Naive B cell (primary cell): ENCODE data around the gene MYH11. TPM values are rescaled to one million over a fixed set of nuclear protein-coding genes. Genes with fewer than 3 reads are reported as not detected.
"Not testable (repeated sequence)": the region's sequence is repeated elsewhere in the genome, so short reads cannot be mapped to it uniquely, and the experiment has no call there.

ENCODE experiments used
- ATAC-seq, 2 donors: fragments of 150-1000 bp; cut with Tn5 transposase; 2 replicates each; pipeline ENCODE4 v1.10.0; 2021; ENCODE audit warnings: low read depth in 2 of 2, mild to moderate bottlenecking in 2 of 2, moderate library complexity in 2 of 2
- DNase-seq: peaks from one replicate; pipeline ENCODE4 v3.0.0; 2022
- H3K27ac Mint-ChIP-seq, 6 donors: one replicate each; pipeline ENCODE4 v1.8.0; 2020 to 2022; ENCODE audit warnings: mild to moderate bottlenecking in 6 of 6, mixed read lengths in 6 of 6, moderate library complexity in 5 of 6, inconsistent platforms in 2 of 6
- H3K27me3 Mint-ChIP-seq, 3 donors: one replicate each; pipeline ENCODE4 v1.8.0; 2021 to 2022; ENCODE audit warnings: mixed read lengths in 3 of 3, mild to moderate bottlenecking in 1 of 3
- H3K36me3 Mint-ChIP-seq, 2 donors: one replicate each; pipeline ENCODE4 v1.8.0; 2020 to 2022; ENCODE audit warnings: mixed read lengths in 2 of 2, inconsistent platforms in 1 of 2, mild to moderate bottlenecking in 1 of 2
- H3K4me1 Mint-ChIP-seq, 3 donors: one replicate each; pipeline ENCODE4 v1.8.0; 2020 to 2022; ENCODE audit warnings: mixed read lengths in 3 of 3, inconsistent platforms in 1 of 3, mild to moderate bottlenecking in 1 of 3, moderate library complexity in 1 of 3
- H3K4me3 Mint-ChIP-seq, 8 donors: one replicate each; pipeline ENCODE4 v1.8.0; 2020 to 2022; ENCODE audit warnings: mild to moderate bottlenecking in 8 of 8, mixed read lengths in 8 of 8, moderate library complexity in 8 of 8, inconsistent platforms in 2 of 8
- H3K9me3 Mint-ChIP-seq, 7 donors: one replicate each; pipeline ENCODE4 v1.8.0; 2020 to 2022; ENCODE audit warnings: mixed read lengths in 7 of 7, mild to moderate bottlenecking in 5 of 7, inconsistent platforms in 2 of 7, moderate library complexity in 1 of 7
- polyA plus RNA-seq, 6 donors: library from polyadenylated mRNA; unstranded; fragments of 300-500 nt; fragmentation: Illumina TruSeq; gene quantifications; one replicate each; pipeline ENCODE4 v1.2.3, GENCODE V29; 2021; ENCODE audit warnings: low read depth in 6 of 6

The MYH11 gene
- polyA plus RNA-seq, 6 donors from 2014 or later = 0.22 to 3.2 (median 0.49) TPM

- peak; percentile 23 to 46 for ATAC-seq
- Mint-ChIP-seq H3K36me3 (no peaks in the 10 kb centered on the region), H3K27ac (peak overlapping the region in 1 of 6 donors; percentile 36), H3K4me3 (no peak overlapping the region), H3K27me3 (no peaks in the 10 kb centered on the region), H3K9me3 (peaks cover 0 to 1% (median 0%) of the 10 kb centered on the region in 7 donors), H3K4me1 (peaks cover 0 to 19% (median 4%) of the 10 kb centered on the region in 3 donors)
- peak; percentile 2 for DNase-seq
Measured at GRCh38 chr16:15830832-15831451, 25.9 kb downstream of the MYH11 start.

- no peak for DNase-seq
- no peak for ATAC-seq
- peaks cover 0 to 1% (median 0%) of the 10 kb centered on the region in 7 donors for H3K9me3 Mint-ChIP-seq
- peak overlapping the region in 1 of 8 donors; percentile 73 for H3K4me3 Mint-ChIP-seq
- H3K4me1 Mint-ChIP-seq = peaks cover 0 to 19% (median 4%) of the 10 kb centered on the region in 3 donors
- no peaks in the 10 kb centered on the region for H3K36me3 Mint-ChIP-seq
- no peaks in the 10 kb centered on the region for H3K27me3 Mint-ChIP-seq
- H3K27ac Mint-ChIP-seq = no peak overlapping the region
Measured at GRCh38 chr16:15829460-15829859, 27.4 kb downstream of the MYH11 start.

GRCh38 chr16:15827709-15828343 is 29.0 kb downstream of the MYH11 start:
- no peak overlapping the region for H3K4me3 Mint-ChIP-seq
- no peaks in the 10 kb centered on the region for H3K9me3 Mint-ChIP-seq
- peak overlapping the region in 1 of 6 donors; percentile 75 for H3K27ac Mint-ChIP-seq
- ATAC-seq (no peak), DNase-seq (no peak)
- no peaks in the 10 kb centered on the region for H3K36me3 Mint-ChIP-seq
- H3K27me3 Mint-ChIP-seq = peaks cover 0 to 5% (median 5%) of the 10 kb centered on the region in 3 donors
- peaks cover 0 to 17% (median 4%) of the 10 kb centered on the region in 3 donors for H3K4me1 Mint-ChIP-seq

- Mint-ChIP-seq H3K27me3 (peaks cover 0 to 5% (median 5%) of the 10 kb centered on the region in 3 donors), H3K9me3 (no peaks in the 10 kb centered on the region), H3K4me1 (peaks cover 0 to 17% (median 4%) of the 10 kb centered on the region in 3 donors), H3K27ac (no peak overlapping the region), H3K36me3 (no peaks in the 10 kb centered on the region), H3K4me3 (no peak overlapping the region)
- DNase-seq = no peak
- ATAC-seq = no peak
Measured at GRCh38 chr16:15827299-15827698, 29.5 kb downstream of the MYH11 start.

GRCh38 chr16:15825750-15826305 is 31.0 kb downstream of the MYH11 start:
- Mint-ChIP-seq H3K27ac (peak overlapping the region in 1 of 6 donors; percentile 32), H3K4me1 (peaks cover 0 to 6% (median 4%) of the 10 kb centered on the region in 3 donors), H3K36me3 (no peaks in the 10 kb centered on the region), H3K4me3 (no peak overlapping the region), H3K9me3 (no peaks in the 10 kb centered on the region), H3K27me3 (peaks cover 0 to 5% (median 5%) of the 10 kb centered on the region in 3 donors)
- ATAC-seq (no peak), DNase-seq (no peak)

- ATAC-seq (no peak), DNase-seq (no peak)
- Mint-ChIP-seq H3K4me1 (no peaks in the 10 kb centered on the region), H3K36me3 (no peaks in the 10 kb centered on the region), H3K4me3 (no peak overlapping the region), H3K27me3 (peaks cover 0 to 5% (median 5%) of the 10 kb centered on the region in 3 donors), H3K9me3 (peaks cover 0 to 1% (median 0%) of the 10 kb centered on the region in 7 donors), H3K27ac (no peak overlapping the region)
Measured at GRCh38 chr16:15822957-15823356, 33.9 kb downstream of the MYH11 start.

- Mint-ChIP-seq H3K27me3 (peaks cover 0 to 5% (median 5%) of the 10 kb centered on the region in 3 donors), H3K27ac (no peak overlapping the region), H3K9me3 (peaks cover 5 to 19% (median 13%) of the 10 kb centered on the region in 7 donors), H3K4me1 (no peaks in the 10 kb centered on the region), H3K36me3 (peaks cover 0 to 7% of the 10 kb centered on the region in 2 donors), H3K4me3 (no peak overlapping the region)
- DNase-seq (no peak), ATAC-seq (no peak)
Measured at GRCh38 chr16:15820837-15821236, 36.0 kb downstream of the MYH11 start.

GRCh38 chr16:15819046-15819445 is 37.8 kb downstream of the MYH11 start:
- Mint-ChIP-seq H3K4me1 (no peaks in the 10 kb centered on the region), H3K36me3 (peaks cover 0 to 13% of the 10 kb centered on the region in 2 donors), H3K27ac (peak overlapping the region in 1 of 6 donors; percentile 17), H3K9me3 (peaks cover 5 to 31% (median 22%) of the 10 kb centered on the region in 7 donors), H3K27me3 (peaks cover 0 to 5% (median 4%) of the 10 kb centered on the region in 3 donors), H3K4me3 (no peak overlapping the region)
- DNase-seq = no peak
- no peak for ATAC-seq

GRCh38 chr16:15817446-15817845 is 39.4 kb downstream of the MYH11 start:
- peaks cover 0 to 5% (median 0%) of the 10 kb centered on the region in 3 donors for H3K27me3 Mint-ChIP-seq
- ATAC-seq (no peak), DNase-seq (no peak)
- no peak overlapping the region for H3K27ac Mint-ChIP-seq
- peaks cover 5 to 31% (median 24%) of the 10 kb centered on the region in 7 donors for H3K9me3 Mint-ChIP-seq
- no peak overlapping the region for H3K4me3 Mint-ChIP-seq
- no peaks in the 10 kb centered on the region for H3K4me1 Mint-ChIP-seq
- peaks cover 0 to 13% of the 10 kb centered on the region in 2 donors for H3K36me3 Mint-ChIP-seq

GRCh38 chr16:15816228-15816627 is 40.6 kb downstream of the MYH11 start:
- Mint-ChIP-seq H3K9me3 (peaks cover 5 to 31% (median 24%) of the 10 kb centered on the region in 7 donors), H3K27ac (no peak overlapping the region), H3K36me3 (peaks cover 0 to 13% of the 10 kb centered on the region in 2 donors), H3K27me3 (peaks cover 0 to 5% (median 5%) of the 10 kb centered on the region in 3 donors), H3K4me1 (no peaks in the 10 kb centered on the region), H3K4me3 (no peak overlapping the region)
- no peak for DNase-seq
- ATAC-seq = no peak

GRCh38 chr16:15812401-15812750 is 44.5 kb downstream of the MYH11 start:
- H3K4me3 Mint-ChIP-seq = peak overlapping the region in 1 of 8 donors; percentile 15
- peaks cover 5 to 30% (median 21%) of the 10 kb centered on the region in 7 donors for H3K9me3 Mint-ChIP-seq
- not testable (repeated sequence) for ATAC-seq, H3K4me1 Mint-ChIP-seq, DNase-seq, H3K27ac Mint-ChIP-seq
- H3K27me3 Mint-ChIP-seq = peaks cover 5 to 19% (median 6%) of the 10 kb centered on the region in 3 donors
- H3K36me3 Mint-ChIP-seq = peaks cover 0 to 13% of the 10 kb centered on the region in 2 donors

GRCh38 chr16:15811481-15812400 is 45.1 kb downstream of the MYH11 start:
- Mint-ChIP-seq H3K36me3 (peaks cover 0 to 13% of the 10 kb centered on the region in 2 donors), H3K27ac (no peak overlapping the region), H3K9me3 (peaks cover 5 to 27% (median 17%) of the 10 kb centered on the region in 7 donors), H3K27me3 (peaks cover 5 to 19% (median 6%) of the 10 kb centered on the region in 3 donors), H3K4me1 (no peaks in the 10 kb centered on the region), H3K4me3 (peak overlapping the region in 1 of 8 donors; percentile 15)
- DNase-seq = no peak
- ATAC-seq = no peak

GRCh38 chr16:15810949-15811348 is 45.9 kb downstream of the MYH11 start:
- ATAC-seq = no peak
- H3K4me3 Mint-ChIP-seq = peak overlapping the region in 1 of 8 donors; percentile 30
- H3K36me3 Mint-ChIP-seq = peaks cover 0 to 7% of the 10 kb centered on the region in 2 donors
- no peaks in the 10 kb centered on the region for H3K4me1 Mint-ChIP-seq
- H3K9me3 Mint-ChIP-seq = peaks cover 1 to 20% (median 10%) of the 10 kb centered on the region in 7 donors
- DNase-seq = no peak
- H3K27ac Mint-ChIP-seq = peak overlapping the region in 1 of 6 donors; percentile 44
- H3K27me3 Mint-ChIP-seq = peaks cover 5 to 19% (median 6%) of the 10 kb centered on the region in 3 donors
